GM15510 (cell line): ENCODE results near the gene GRID2.

Experiments used
- POLR2A ChIP-seq: IDR thresholded peaks from 3 replicates; pipeline ENCODE4 v1.6.1; 2011; ENCODE audit warnings: borderline replicate concordance; ENCODE audit not compliant: insufficient read length; ENCODE audit errors: extremely low read depth

The GRID2 gene

DNA sequence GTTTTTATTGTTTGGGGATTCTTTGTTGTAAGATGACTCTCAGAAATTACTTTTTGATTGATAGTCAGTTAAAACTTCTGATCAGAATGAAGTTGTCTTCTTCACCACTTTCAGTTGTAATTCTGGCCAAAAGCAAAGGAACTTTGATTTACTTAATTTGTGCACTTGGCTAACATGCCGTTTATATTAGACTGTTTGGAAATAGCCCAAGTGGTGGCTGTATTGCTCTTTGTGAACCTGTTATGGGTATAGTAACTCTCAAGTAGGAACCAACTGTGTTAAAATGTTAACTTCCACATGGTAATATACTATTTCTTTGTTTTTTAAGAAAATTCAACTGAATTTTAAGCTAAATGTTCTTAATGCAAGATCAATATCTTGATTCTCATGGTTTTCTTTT is 581.9 kb downstream of the GRID2 start:
- no peak for TF ChIP-seq POLR2A

DNA sequence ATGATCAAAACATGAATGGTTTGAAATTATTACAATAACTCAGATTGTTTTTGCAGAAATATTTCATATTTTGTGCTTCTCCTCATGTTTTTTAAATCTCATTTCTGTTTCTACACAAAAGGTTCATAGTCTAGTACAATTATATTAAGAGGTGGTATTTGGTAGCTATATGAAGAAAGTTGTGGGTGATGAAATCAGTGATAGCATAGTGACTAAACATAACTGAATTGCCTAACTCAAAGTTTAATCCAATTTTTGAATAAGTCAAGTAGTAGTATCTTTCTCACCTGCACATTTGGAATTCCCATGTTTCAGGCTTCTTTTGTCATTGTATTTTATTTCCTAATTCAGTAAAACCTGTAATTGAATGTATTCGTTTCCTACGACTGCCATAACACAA is 648.7 kb downstream of the GRID2 start:
- no peak for TF ChIP-seq POLR2A

DNA sequence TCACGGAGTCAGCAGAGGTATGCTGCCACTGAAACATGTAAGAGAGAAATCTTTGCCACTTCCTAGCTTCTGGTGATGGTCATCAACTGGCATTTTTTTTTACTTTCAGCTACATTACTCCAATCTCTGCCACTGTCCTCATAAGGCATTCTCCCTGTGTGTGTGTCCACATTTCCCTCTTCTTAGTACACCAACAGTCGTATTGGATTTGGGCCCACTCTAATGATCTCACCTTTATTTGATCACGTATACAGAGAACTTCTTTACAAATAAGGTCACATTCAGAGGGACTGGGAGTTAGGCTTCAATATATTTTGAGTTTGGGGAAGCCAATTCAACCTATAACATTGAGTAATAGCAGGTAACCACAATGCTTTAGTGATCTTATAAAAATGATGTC is 649.1 kb downstream of the GRID2 start:
- no peak for TF ChIP-seq POLR2A

DNA sequence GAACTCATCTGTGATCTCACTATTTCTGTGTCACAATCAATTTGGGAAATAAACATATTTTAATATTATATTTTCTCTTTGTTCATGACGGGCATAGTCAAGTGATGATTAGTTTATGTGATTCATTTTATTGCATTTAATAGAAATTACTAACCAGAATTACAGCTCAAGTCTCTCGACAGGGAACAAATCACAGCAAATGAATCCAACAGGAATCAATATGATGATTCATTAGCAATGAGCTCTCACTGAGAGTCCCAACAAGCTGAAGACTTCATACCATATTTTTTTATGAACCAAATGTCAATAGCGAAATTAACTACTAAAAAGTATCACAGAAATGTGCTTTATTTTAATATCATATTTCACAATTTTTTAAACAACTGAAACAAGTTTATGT is 649.7 kb downstream of the GRID2 start:
- no peak for TF ChIP-seq POLR2A

DNA sequence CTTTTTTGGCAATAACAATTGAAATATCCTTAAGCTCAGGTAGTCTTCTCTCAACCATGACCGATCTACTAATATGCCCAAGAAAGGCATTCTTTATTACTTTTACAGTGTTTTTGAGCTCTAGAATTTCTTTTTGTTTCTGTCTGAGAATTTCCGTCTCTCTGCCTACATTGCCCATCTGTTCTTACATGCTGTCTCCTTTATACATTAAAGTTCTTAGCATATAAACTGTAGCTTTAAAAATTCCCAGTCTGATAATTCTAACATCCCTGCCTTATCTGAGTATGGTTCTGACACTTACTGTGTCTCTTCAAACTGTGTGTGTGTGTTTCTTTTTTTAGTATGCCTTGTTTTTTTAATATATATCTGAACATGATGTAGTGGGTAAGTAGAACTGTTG is 658.1 kb downstream of the GRID2 start:
- TF ChIP-seq POLR2A, result no peak

DNA sequence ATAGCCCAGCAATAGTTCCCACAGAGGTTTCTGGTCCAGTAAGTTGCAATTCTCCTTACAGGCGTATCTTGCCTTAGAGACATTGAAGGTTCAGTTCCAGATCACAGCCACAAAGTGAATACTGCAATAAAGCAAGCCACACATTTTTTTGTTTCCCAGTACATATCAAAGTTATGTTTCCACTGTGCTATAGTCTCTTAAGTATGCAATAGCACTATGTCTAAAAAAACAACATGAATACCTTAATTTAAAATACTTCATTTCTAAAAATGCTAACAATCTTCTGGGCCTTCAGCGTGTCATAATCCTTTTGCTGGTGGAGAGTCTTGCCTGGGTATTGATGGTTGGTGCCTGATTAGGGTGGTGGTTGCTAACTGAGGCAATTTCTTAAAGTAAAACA is 659.1 kb downstream of the GRID2 start:
- TF ChIP-seq POLR2A, result no peak

DNA sequence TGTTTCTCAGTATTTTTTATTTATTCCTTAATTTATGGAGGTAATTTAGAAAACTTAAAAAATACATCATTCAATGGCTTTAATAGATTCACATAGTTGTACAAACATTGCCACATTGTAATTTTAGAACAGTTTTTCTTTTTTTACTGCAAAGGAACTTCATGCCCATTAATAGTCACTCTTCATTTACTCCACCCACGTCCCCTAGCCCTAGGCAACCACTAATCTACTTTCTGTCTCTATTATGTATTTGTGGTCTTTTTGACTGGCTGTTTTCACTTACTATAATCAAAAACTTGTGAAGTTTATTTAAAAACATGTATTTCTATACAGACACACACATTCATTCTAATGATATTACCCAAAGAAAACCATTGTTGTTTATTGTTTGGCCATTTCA is 664.8 kb downstream of the GRID2 start:
- TF ChIP-seq POLR2A, result no peak

DNA sequence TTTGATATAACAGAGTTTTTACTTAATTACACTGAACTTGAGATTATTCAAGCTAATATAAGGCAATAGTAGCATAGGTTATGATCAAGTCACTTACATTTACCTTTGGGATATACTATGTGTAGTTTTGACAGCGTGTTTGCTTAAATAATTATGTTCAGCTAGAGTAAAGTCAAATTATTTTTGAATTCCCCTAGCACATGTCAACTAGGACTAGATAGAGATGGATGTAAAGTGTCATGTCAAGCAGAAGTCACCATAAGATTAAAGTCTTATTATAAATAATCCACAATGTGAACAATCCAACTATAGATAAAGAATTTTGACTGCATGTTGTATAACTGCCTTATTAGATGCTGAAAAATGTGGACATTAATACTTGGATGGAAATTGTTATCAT is 665.2 kb downstream of the GRID2 start:
- no peak for TF ChIP-seq POLR2A

DNA sequence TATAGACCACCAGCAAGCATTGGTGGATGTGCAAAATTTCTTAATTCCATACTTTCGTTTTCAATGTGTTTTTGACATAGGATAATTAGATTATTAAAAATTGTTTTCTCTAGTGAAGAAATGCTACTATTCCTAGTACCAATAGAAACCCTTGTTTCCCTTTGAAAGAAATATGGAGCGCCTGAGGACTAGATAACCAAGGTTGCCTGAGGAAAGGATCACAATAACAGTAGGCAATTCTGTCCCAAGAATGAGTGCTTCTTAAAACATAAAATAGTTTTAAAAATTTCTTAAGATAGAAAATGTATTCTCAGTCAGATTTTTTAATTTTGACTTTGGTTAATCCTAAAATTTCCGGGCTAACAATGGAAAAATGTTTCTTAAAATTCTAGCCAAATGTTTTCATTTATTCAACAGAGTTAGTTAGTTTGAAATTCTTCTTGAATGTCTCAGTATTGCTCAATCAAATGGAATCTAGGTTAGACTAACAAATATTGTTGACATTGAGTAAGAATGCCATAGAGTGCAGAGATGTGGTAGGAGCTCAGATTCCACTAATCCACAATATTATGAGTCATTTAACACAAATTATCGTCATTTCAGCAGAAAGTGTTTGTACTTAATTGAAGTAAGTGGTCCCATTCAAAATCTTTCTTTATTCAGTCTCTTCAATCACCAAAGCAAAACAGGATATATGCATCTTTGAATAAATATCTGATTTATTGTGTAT is 666.0 kb downstream of the GRID2 start:
- TF ChIP-seq POLR2A, result no peak

DNA sequence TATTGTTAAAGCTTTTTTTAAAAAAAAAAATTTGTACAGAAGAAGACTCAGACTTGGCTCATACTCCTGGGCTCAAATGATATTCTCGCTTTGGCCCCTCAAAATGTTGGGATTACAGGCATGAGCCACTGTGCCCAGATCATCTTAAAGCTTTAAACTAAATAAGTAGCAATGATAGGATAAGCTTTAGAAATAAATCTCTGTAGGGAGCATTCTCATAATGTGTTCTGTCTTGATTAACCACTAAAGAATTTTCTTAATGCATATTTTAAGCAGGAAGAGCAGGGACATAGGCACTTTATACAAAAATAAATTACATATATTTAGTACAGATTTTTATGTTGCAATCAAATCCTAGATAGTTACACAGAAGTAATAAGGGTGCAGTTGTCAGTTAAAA is 667.2 kb downstream of the GRID2 start:
- no peak for TF ChIP-seq POLR2A

DNA sequence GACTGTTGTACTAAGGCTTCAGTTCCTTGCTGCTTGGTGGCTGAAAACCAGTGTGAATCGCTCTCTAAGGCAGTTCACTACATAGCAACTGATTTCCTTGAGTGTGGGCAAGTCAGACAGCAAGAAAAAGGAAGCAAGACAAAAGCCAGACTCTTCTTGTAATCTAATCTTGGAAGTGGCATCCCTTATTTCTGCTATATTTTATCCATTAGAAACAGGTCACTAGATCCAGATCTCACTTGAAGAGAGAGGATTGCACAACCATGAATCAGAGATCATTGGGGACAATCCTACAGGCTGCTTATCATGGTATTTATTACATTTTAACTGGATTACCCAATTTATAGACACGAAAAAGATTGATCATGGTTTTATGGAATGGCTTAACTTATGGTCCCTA is 684.5 kb downstream of the GRID2 start:
- no peak for TF ChIP-seq POLR2A

DNA sequence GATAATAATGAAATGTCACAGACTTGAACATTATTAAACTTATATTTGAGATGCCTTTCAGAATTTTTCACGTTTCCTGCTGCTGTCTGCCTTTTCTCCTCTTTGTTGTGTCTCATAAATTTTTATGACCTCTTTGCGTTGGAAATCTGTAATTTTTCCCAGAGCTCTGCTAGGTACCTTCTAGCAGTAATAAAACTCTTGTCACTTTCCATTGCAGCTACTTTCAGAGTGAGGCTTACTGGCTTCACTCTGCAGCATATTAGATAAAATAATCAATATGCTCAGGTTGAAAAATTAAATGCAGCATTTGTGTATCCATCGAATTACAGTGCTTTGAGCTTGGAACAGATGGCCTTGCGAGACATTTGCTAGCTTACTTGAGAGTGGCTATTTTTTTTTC is 689.0 kb downstream of the GRID2 start:
- TF ChIP-seq POLR2A, result no peak

DNA sequence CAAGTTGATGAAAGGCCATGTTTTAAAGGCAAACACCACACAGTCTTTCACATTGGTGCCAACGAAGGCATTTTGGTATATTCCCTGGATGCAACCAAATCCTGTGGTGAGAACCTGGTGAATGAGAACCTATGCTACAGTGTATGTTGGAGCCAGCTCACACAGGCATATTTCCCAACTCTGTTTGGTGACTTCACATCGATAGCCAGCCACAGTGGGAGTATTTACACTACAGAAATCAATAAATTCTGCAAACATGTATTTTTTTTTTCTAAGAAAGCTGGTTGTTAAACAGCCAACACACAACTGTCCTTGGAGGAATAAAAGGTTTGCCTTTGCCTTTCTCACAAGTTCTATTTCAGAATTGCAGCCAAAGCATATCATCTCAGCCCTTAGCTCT is 691.0 kb downstream of the GRID2 start:
- no peak for TF ChIP-seq POLR2A

DNA sequence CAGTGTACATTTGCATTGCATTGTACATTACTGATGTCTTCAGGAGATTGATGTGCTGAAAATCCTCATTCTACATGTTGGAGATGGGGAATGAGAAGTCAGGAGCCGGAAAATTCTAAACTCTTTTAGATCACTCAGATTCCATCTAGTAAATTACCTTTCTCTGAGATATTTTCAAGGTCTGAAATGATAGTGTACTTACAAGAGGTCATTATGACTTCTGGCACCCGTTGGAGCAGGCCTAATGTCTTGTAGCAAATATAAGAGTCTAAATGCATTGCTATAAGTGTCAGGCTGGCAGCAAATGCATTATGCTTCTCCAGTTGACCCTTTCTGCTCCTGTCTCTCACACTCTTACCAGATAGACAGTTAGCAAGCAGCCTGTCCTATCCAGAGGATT is 692.8 kb downstream of the GRID2 start:
- no peak for TF ChIP-seq POLR2A

DNA sequence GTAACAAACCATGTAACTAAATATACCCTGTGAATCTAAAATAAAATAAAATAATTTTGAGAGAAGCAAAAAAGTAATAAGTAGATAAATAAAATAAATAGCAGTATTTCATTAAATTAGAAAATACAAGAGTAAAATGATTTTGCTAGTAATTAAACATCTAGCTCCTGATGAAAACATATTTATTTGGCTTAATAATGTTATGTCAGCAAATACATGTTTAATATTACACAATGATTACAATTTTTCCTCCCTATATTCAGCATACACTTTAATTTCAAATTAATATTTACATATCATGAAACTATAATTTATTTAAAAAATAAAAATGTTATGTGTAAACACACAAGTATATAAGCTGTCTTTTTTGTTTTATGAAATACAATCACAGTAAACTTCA is 697.1 kb downstream of the GRID2 start:
- no peak for TF ChIP-seq POLR2A

DNA sequence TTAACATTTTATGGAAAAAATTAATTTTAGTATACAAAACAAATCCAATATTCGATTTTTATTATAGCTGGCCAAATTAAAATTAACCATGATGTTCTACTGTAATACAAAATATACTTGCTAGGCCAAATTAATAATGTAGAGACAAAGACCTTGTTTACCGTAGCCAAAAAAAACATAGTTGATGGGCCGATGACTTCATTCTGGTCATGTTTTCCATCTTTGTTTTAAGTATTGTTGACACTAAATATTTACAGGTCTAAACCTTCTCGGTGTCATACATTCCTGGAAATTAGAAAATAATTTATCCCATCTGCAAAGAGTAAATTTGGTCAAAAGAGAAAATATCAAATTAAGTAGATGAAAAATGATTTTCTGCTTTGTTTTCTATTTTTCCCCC is 698.5 kb downstream of the GRID2 start:
- TF ChIP-seq POLR2A, result no peak

DNA sequence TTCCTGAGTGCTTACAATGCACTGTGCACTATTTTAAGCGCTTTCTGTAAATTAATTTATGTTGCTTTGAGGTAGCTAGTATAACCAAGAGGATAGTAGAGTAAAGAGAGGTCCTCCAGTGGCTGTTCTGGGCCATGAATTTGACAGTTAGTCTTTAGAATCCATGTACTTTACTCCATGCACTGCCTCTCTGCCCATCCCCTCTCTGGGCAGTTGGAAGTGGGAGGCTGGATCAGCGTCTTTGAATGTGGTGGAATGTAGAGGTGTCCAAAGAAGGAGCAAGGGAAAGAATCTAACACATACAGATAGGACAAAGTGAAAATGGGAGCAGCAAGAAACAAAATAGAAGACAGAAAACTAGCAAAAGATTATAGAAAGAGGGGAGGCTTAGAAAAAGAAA is 712.6 kb downstream of the GRID2 start:
- TF ChIP-seq POLR2A, result no peak
